WTC11 (cell line): Measurements from ENCODE around the gene LRRC38. TPM values are rescaled to one million over a fixed set of nuclear protein-coding genes. Genes with fewer than 3 reads are reported as not detected.

Source experiments
- ATAC-seq: fragments of 200-7000 bp; cut with Tn5 transposase; 2 replicates; pipeline ENCODE4 v1.10.0; 2021; ENCODE audit warnings: mild to moderate bottlenecking, moderate library complexity
- CTCF ChIA-PET: fragments of 300-600 bp; sonication (Branson Sonifier 250); formaldehyde crosslinking; loops from one replicate; lab custom pipeline; 2021; ENCODE audit warnings: antibody characterized with exemption; lab: Charles Lee
- POLR2A ChIA-PET: fragments of 350-600 bp; sonication (Branson Sonifier 250); formaldehyde crosslinking; loops from one replicate; lab custom pipeline; 2021; ENCODE audit warnings: antibody characterized with exemption; lab: Charles Lee
- DNase-seq: peaks from one replicate; pipeline ENCODE4 v3.0.0; 2021; ENCODE audit warnings: low spot score
- H3K27ac Mint-ChIP-seq: 2 replicates; pipeline ENCODE4 v1.8.0; 2021; ENCODE audit warnings: mixed read lengths
- H3K27me3 Mint-ChIP-seq: 2 replicates; pipeline ENCODE4 v1.8.0; 2021; ENCODE audit warnings: low read depth, mild to moderate bottlenecking, moderate library complexity, mixed read lengths
- H3K36me3 Mint-ChIP-seq: 2 replicates; pipeline ENCODE4 v1.8.0; 2021; ENCODE audit warnings: mixed read lengths
- H3K4me1 Mint-ChIP-seq: 2 replicates; pipeline ENCODE4 v1.8.0; 2022; ENCODE audit warnings: mixed read lengths
- H3K4me3 Mint-ChIP-seq: 2 replicates; pipeline ENCODE4 v1.8.0; 2021; ENCODE audit warnings: mild to moderate bottlenecking, moderate library complexity, mixed read lengths
- H3K9me3 Mint-ChIP-seq: 2 replicates; pipeline ENCODE4 v1.8.0; 2021; ENCODE audit warnings: mixed read lengths
- ATF3 ChIP-seq: sonication (generic); formaldehyde crosslinking; conservative IDR thresholded peaks from 2 replicates; pipeline ENCODE4 v1.8.1; 2022; ENCODE audit warnings: mild to moderate bottlenecking, missing genetic modification reagents
- CBFB ChIP-seq: sonication (generic); formaldehyde crosslinking; IDR thresholded peaks from 2 replicates; pipeline ENCODE4 v1.8.1; 2022; ENCODE audit warnings: mild to moderate bottlenecking, low read depth, missing genetic modification reagents
- CREM ChIP-seq: sonication (generic); formaldehyde crosslinking; IDR thresholded peaks from 2 replicates; pipeline ENCODE4 v1.8.1; 2022; ENCODE audit warnings: mild to moderate bottlenecking, missing genetic modification reagents, moderate library complexity
- CTCF ChIP-seq: fragments of 200-600 bp; IDR thresholded peaks from 2 replicates; pipeline ENCODE4 v1.8.0; 2022; ENCODE audit warnings: antibody characterized with exemption
- ELF4 ChIP-seq: sonication (generic); formaldehyde crosslinking; IDR thresholded peaks from 2 replicates; pipeline ENCODE4 v1.8.1; 2022; ENCODE audit warnings: low read depth, mild to moderate bottlenecking, moderate library complexity, missing genetic modification reagents
- EMX1 ChIP-seq: fragments of 250-450 bp; sonication (Bioruptor Pico); IDR thresholded peaks from 2 replicates; pipeline ENCODE4 v1.8.0; 2021; ENCODE audit warnings: mild to moderate bottlenecking
- FOXJ3 ChIP-seq: sonication (generic); formaldehyde crosslinking; IDR thresholded peaks from 2 replicates; pipeline ENCODE4 v1.9.0; 2021; ENCODE audit warnings: missing genetic modification reagents, mild to moderate bottlenecking, borderline replicate concordance
- GTF2I ChIP-seq: fragments of 250-450 bp; sonication (Bioruptor Pico); conservative IDR thresholded peaks from 2 replicates; pipeline ENCODE4 v1.4.0; 2021; ENCODE audit warnings: mild to moderate bottlenecking
- IRF2 ChIP-seq: sonication (generic); formaldehyde crosslinking; IDR thresholded peaks from 2 replicates; pipeline ENCODE4 v1.8.0; 2022; ENCODE audit warnings: low read depth, missing genetic modification reagents, borderline replicate concordance
- JUN ChIP-seq: sonication (generic); formaldehyde crosslinking; IDR thresholded peaks from 2 replicates; pipeline ENCODE4 v1.8.0; 2023; ENCODE audit warnings: mild to moderate bottlenecking, missing genetic modification reagents
- KAT7 ChIP-seq: sonication (generic); formaldehyde crosslinking; IDR thresholded peaks from 2 replicates; pipeline ENCODE4 v1.8.1; 2023; ENCODE audit warnings: missing genetic modification reagents, mild to moderate bottlenecking, borderline replicate concordance
- MYBL2 ChIP-seq: sonication (generic); formaldehyde crosslinking; IDR thresholded peaks from 2 replicates; pipeline ENCODE4 v1.8.1; 2023; ENCODE audit warnings: mild to moderate bottlenecking, moderate library complexity, missing genetic modification reagents
- NR1H2 ChIP-seq: sonication (generic); formaldehyde crosslinking; IDR thresholded peaks from 2 replicates; pipeline ENCODE4 v1.9.0; 2021; ENCODE audit warnings: mild to moderate bottlenecking, moderate library complexity, missing genetic modification reagents
- NR3C1 ChIP-seq: sonication (generic); formaldehyde crosslinking; conservative IDR thresholded peaks from 2 replicates; pipeline ENCODE4 v1.8.1; 2023; ENCODE audit warnings: low read depth, mild to moderate bottlenecking, missing genetic modification reagents
- PREB ChIP-seq: sonication (generic); formaldehyde crosslinking; IDR thresholded peaks from 2 replicates; pipeline ENCODE4 v1.8.1; 2022; ENCODE audit warnings: mild to moderate bottlenecking, missing genetic modification reagents, moderate library complexity, borderline replicate concordance
- PRRX2 ChIP-seq: fragments of 250-450 bp; sonication (Bioruptor Pico); IDR thresholded peaks from 2 replicates; pipeline ENCODE4 v1.8.0; 2021; ENCODE audit warnings: mild to moderate bottlenecking
- STAT6 ChIP-seq: sonication (generic); formaldehyde crosslinking; conservative IDR thresholded peaks from 2 replicates; pipeline ENCODE4 v1.8.1; 2023; ENCODE audit warnings: mild to moderate bottlenecking, low read depth, missing genetic modification reagents, moderate library complexity
- TEAD1 ChIP-seq: sonication (generic); formaldehyde crosslinking; IDR thresholded peaks from 2 replicates; pipeline ENCODE4 v1.8.0; 2022; ENCODE audit warnings: mild to moderate bottlenecking, missing genetic modification reagents
- TEAD4 ChIP-seq: sonication (generic); formaldehyde crosslinking; IDR thresholded peaks from 2 replicates; pipeline ENCODE4 v1.8.0; 2022; ENCODE audit warnings: mild to moderate bottlenecking, missing genetic modification reagents
- TP53 ChIP-seq: sonication (generic); formaldehyde crosslinking; IDR thresholded peaks from 2 replicates; pipeline ENCODE4 v1.8.1; 2023; ENCODE audit warnings: mild to moderate bottlenecking, missing genetic modification reagents
- ZNF396 ChIP-seq: fragments of 250-450 bp; sonication (Bioruptor Pico); IDR thresholded peaks from 2 replicates; pipeline ENCODE4 v1.8.0; 2021; ENCODE audit warnings: mild to moderate bottlenecking, moderate library complexity, borderline replicate concordance
- ZSCAN18 ChIP-seq: fragments of 250-450 bp; sonication (Bioruptor Pico); IDR thresholded peaks from 2 replicates; pipeline ENCODE4 v2.1.2; 2022; ENCODE audit warnings: mild to moderate bottlenecking, moderate library complexity
- total RNA-seq: library from RNA; stranded (reverse); gene quantifications from 3 replicates; pipeline ENCODE4 v1.2.3, GENCODE V29; 2021

The LRRC38 gene
- total RNA-seq, 1 experiment from 2014 or later, result 0.15 TPM

GRCh38 chr1:13494712-13495111 is 19.1 kb downstream of the LRRC38 start (continued):
- TF ChIP-seq STAT6 (CRISPR knock-in tag), result no peak
- no peak for TF ChIP-seq PRRX2 (CRISPR knock-in tag)
- no peak for TF ChIP-seq MYBL2 (CRISPR knock-in tag)
- no peak for TF ChIP-seq TEAD1 (CRISPR knock-in tag)

GRCh38 chr1:13494025-13494424 is 19.8 kb downstream of the LRRC38 start:
- H3K36me3 Mint-ChIP-seq, result no peaks in the 10 kb centered on the region
- CTCF ChIA-PET, result interaction anchor here (0.7 to 1.4 kb wide), 2 partner anchors 20 to 23 kb away, joined by 5 to 6 read pairs; no protein-coding TSS in a partner anchor
- no peak for ATAC-seq

GRCh38 chr1:13492711-13493110 is 21.1 kb downstream of the LRRC38 start:
- Mint-ChIP-seq H3K9me3 (no peaks in the 10 kb centered on the region), H3K27ac (no peak overlapping the region), H3K36me3 (no peaks in the 10 kb centered on the region), H3K27me3 (no peaks in the 10 kb centered on the region), H3K4me1 (0 out of 2 replicates have a peak, but pooled peaks cover 3% of the 10 kb centered on the region), H3K4me3 (no peak overlapping the region)
- no peak for DNase-seq
- ChIA-PET POLR2A (interaction anchor here (0.7 kb wide), 1 partner anchor 85 kb away, joined by 4 read pairs; no protein-coding TSS in a partner anchor), CTCF (no interaction called here)
- TF ChIP-seq JUN (CRISPR knock-in tag) (no peak), ZSCAN18 (CRISPR knock-in tag) (no peak), KAT7 (CRISPR knock-in tag) (no peak), CTCF (no peak)
- ATAC-seq, result no peak

More at GRCh38 chr1:13494025-13494424, 19.8 kb downstream of the LRRC38 start:
- TF ChIP-seq PRRX2 (CRISPR knock-in tag) (no peak), TP53 (CRISPR knock-in tag) (no peak), TEAD4 (CRISPR knock-in tag) (no peak), GTF2I (CRISPR knock-in tag) (no peak), IRF2 (CRISPR knock-in tag) (no peak), ELF4 (CRISPR knock-in tag) (no peak), NR1H2 (CRISPR knock-in tag) (no peak), NR3C1 (CRISPR knock-in tag) (no peak), EMX1 (CRISPR knock-in tag) (no peak), CREM (CRISPR knock-in tag) (no peak), ZSCAN18 (CRISPR knock-in tag) (no peak), ZNF396 (CRISPR knock-in tag) (no peak), PREB (CRISPR knock-in tag) (no peak), CBFB (CRISPR knock-in tag) (no peak), ATF3 (no peak), FOXJ3 (CRISPR knock-in tag) (no peak)
- TF ChIP-seq, all 79 proteins: peak for 0
- no peaks in the 10 kb centered on the region for H3K9me3 Mint-ChIP-seq
- H3K4me3 Mint-ChIP-seq, result no peak overlapping the region
- DNase-seq, result no peak
- no peaks in the 10 kb centered on the region for H3K27me3 Mint-ChIP-seq
- H3K27ac Mint-ChIP-seq, result no peak overlapping the region
- POLR2A ChIA-PET, result no interaction called here
- peaks cover 6% of the 10 kb centered on the region for H3K4me1 Mint-ChIP-seq
